ENCODE results near the gene LPP.

LPP gene

GRCh38 chr3:188482929-188483328, 329.0 kb downstream of the LPP start:
- Histone ChIP-seq H3K79me2 (ENCODE audit: insufficient read depth, low read length) (no peaks in the 10 kb centered on the region), H3K4me1 (ENCODE audit: insufficient read depth, low read length, severe bottlenecking) (no peaks in the 10 kb centered on the region), H3K27ac (ENCODE audit: low read depth, low read length, poor library complexity, severe bottlenecking) (no peak overlapping the region), H3K4me3 (ENCODE audit: low read depth, low read length, poor library complexity, severe bottlenecking) (no peak overlapping the region), H3K36me3 (ENCODE audit: insufficient read depth, low read length) (0 out of 2 replicates have a peak, but pooled peaks cover 4% of the 10 kb centered on the region), H4K20me1 (ENCODE audit: insufficient read depth, low read length) (no peaks in the 10 kb centered on the region), H3K9me3 (ENCODE audit: low read length) (0 out of 2 replicates have a peak, but pooled peaks cover 4% of the 10 kb centered on the region), H2AFZ (ENCODE audit: low read length) (no peak overlapping the region), H3K9ac (ENCODE audit: low read length) (no peak overlapping the region), H3K27me3 (ENCODE audit: insufficient read depth, low read length) (no peaks in the 10 kb centered on the region), H3K4me2 (ENCODE audit: low read length) (no peak overlapping the region), H3K9me2 (ENCODE audit: low read depth, low read length) (no peaks in the 10 kb centered on the region), H3F3A (ENCODE audit: insufficient read depth, low read length) (no peaks in the 10 kb centered on the region)
- TF ChIP-seq EZH2 (IDR thresholded peaks at IDR 0.05; ENCODE audit: borderline replicate concordance, low read length) = no peak
- TF ChIP-seq CTCF (IDR thresholded peaks at IDR 0.05; ENCODE audit: low read length) = no peak

- Histone ChIP-seq H3K9me3 (ENCODE audit: low read length) (0 out of 2 replicates have a peak, but pooled peaks cover 4% of the 10 kb centered on the region), H3F3A (ENCODE audit: insufficient read depth, low read length) (no peaks in the 10 kb centered on the region), H4K20me1 (ENCODE audit: insufficient read depth, low read length) (no peaks in the 10 kb centered on the region), H3K79me2 (ENCODE audit: insufficient read depth, low read length) (no peaks in the 10 kb centered on the region), H3K4me3 (ENCODE audit: low read depth, low read length, poor library complexity, severe bottlenecking) (no peak overlapping the region), H3K9me2 (ENCODE audit: low read depth, low read length) (no peaks in the 10 kb centered on the region), H2AFZ (ENCODE audit: low read length) (no peak overlapping the region), H3K27ac (ENCODE audit: low read depth, low read length, poor library complexity, severe bottlenecking) (no peak overlapping the region), H3K36me3 (ENCODE audit: insufficient read depth, low read length) (0 out of 2 replicates have a peak, but pooled peaks cover 4% of the 10 kb centered on the region), H3K4me1 (ENCODE audit: insufficient read depth, low read length, severe bottlenecking) (peaks cover 18% of the 10 kb centered on the region), H3K4me2 (ENCODE audit: low read length) (no peak overlapping the region), H3K27me3 (ENCODE audit: insufficient read depth, low read length) (no peaks in the 10 kb centered on the region), H3K9ac (ENCODE audit: low read length) (no peak overlapping the region)
- TF ChIP-seq EZH2 (IDR thresholded peaks at IDR 0.05; ENCODE audit: borderline replicate concordance, low read length) = no peak
- TF ChIP-seq CTCF (IDR thresholded peaks at IDR 0.05; ENCODE audit: low read length) = no peak
Observed at GRCh38 chr3:188486126-188486525, 332.2 kb downstream of the LPP start.

- TF ChIP-seq EZH2 (IDR thresholded peaks at IDR 0.05; ENCODE audit: borderline replicate concordance, low read length) (no peak), CTCF (IDR thresholded peaks at IDR 0.05; ENCODE audit: low read length) (no peak)
- Histone ChIP-seq H3K79me2 (ENCODE audit: insufficient read depth, low read length) (no peaks in the 10 kb centered on the region), H3K36me3 (ENCODE audit: insufficient read depth, low read length) (0 out of 2 replicates have a peak, but pooled peaks cover 4% of the 10 kb centered on the region), H3K27ac (ENCODE audit: low read depth, low read length, poor library complexity, severe bottlenecking) (no peak overlapping the region), H3K27me3 (ENCODE audit: insufficient read depth, low read length) (no peaks in the 10 kb centered on the region), H3K9me3 (ENCODE audit: low read length) (0 out of 2 replicates have a peak, but pooled peaks cover 4% of the 10 kb centered on the region), H4K20me1 (ENCODE audit: insufficient read depth, low read length) (no peaks in the 10 kb centered on the region), H3F3A (ENCODE audit: insufficient read depth, low read length) (no peaks in the 10 kb centered on the region), H3K9ac (ENCODE audit: low read length) (no peak overlapping the region), H3K4me1 (ENCODE audit: insufficient read depth, low read length, severe bottlenecking) (peaks cover 18% of the 10 kb centered on the region), H3K9me2 (ENCODE audit: low read depth, low read length) (no peaks in the 10 kb centered on the region), H3K4me2 (ENCODE audit: low read length) (no peak overlapping the region), H3K4me3 (ENCODE audit: low read depth, low read length, poor library complexity, severe bottlenecking) (no peak overlapping the region), H2AFZ (ENCODE audit: low read length) (no peak overlapping the region)
Observed at GRCh38 chr3:188486952-188487351, 333.0 kb downstream of the LPP start.
